GM23248 (cell line): ENCODE measurements around the gene BBLN. TPM values are rescaled to one million over a fixed set of nuclear protein-coding genes. Genes with fewer than 3 reads are reported as not detected.
A peak's percentile ranks its signal among the peaks of the same experiment; 100 is the strongest.

Source experiments
- DNase-seq: peaks from one replicate; pipeline ENCODE4 v3.0.0-alpha.2; 2015
- H2AFZ ChIP-seq: fragments of 200-600 bp; sonication (generic); 2 replicates; pipeline ENCODE4 v1.6.1; 2016; ENCODE audit warnings: antibody characterized with exemption
- H3F3A ChIP-seq: fragments of 200-600 bp; sonication (generic); 2 replicates; pipeline ENCODE4 v1.6.1; 2016; ENCODE audit warnings: mild to moderate bottlenecking, antibody characterized with exemption, mixed run types; ENCODE audit not compliant: insufficient read depth
- H3K27ac ChIP-seq: fragments of 200-600 bp; sonication (generic); 2 replicates; pipeline ENCODE4 v1.5.1; 2016; ENCODE audit warnings: mild to moderate bottlenecking
- H3K27me3 ChIP-seq: fragments of 200-600 bp; sonication (generic); replicated peaks from 2 replicates; pipeline ENCODE4 v1.6.1; 2016; ENCODE audit warnings: mild to moderate bottlenecking; ENCODE audit not compliant: insufficient read depth
- H3K36me3 ChIP-seq: fragments of 200-600 bp; sonication (generic); 2 replicates; pipeline ENCODE4 v1.6.1; 2016; ENCODE audit warnings: low read depth, mild to moderate bottlenecking
- H3K4me1 ChIP-seq: fragments of 200-600 bp; sonication (generic); 2 replicates; pipeline ENCODE4 v1.6.1; 2016; ENCODE audit warnings: mild to moderate bottlenecking; ENCODE audit not compliant: insufficient read depth
- H3K4me2 ChIP-seq: fragments of 200-600 bp; sonication (generic); one replicate; pipeline ENCODE4 v1.6.1; 2016; ENCODE audit warnings: mild to moderate bottlenecking; ENCODE audit not compliant: unreplicated experiment
- H3K4me3 ChIP-seq: fragments of 200-600 bp; sonication (generic); 2 replicates; pipeline ENCODE4 v1.5.1; 2016; ENCODE audit warnings: mild to moderate bottlenecking
- H3K79me2 ChIP-seq: fragments of 200-600 bp; sonication (generic); 2 replicates; pipeline ENCODE4 v1.6.1; 2016; ENCODE audit warnings: mild to moderate bottlenecking; ENCODE audit not compliant: insufficient read depth
- H3K9ac ChIP-seq: fragments of 200-600 bp; sonication (generic); 2 replicates; pipeline ENCODE4 v1.6.1; 2016; ENCODE audit warnings: mild to moderate bottlenecking
- H3K9me2 ChIP-seq: fragments of 200-600 bp; sonication (generic); 2 replicates; pipeline ENCODE4 v1.6.1; 2016; ENCODE audit warnings: mixed run types, mild to moderate bottlenecking, moderate library complexity; ENCODE audit not compliant: insufficient read depth
- H3K9me3 ChIP-seq: fragments of 200-600 bp; sonication (generic); one replicate; pipeline ENCODE4 v1.6.1; 2017; ENCODE audit warnings: low read depth
- H4K20me1 ChIP-seq: fragments of 200-600 bp; sonication (generic); 2 replicates; pipeline ENCODE4 v1.6.0; 2016; ENCODE audit not compliant: insufficient read depth
- EZH2 ChIP-seq: fragments of 200-600 bp; sonication (generic); IDR thresholded peaks from 2 replicates; pipeline ENCODE4 v1.6.1; 2018; ENCODE audit warnings: antibody characterized with exemption, mild to moderate bottlenecking; ENCODE audit not compliant: insufficient read depth, poor library complexity, severe bottlenecking
- EZH2phosphoT487 ChIP-seq: fragments of 200-600 bp; sonication (generic); IDR thresholded peaks from 2 replicates; pipeline ENCODE4 v1.6.1; 2018; ENCODE audit warnings: antibody characterized with exemption, moderate library complexity, mild to moderate bottlenecking, low read depth; ENCODE audit not compliant: insufficient read depth
- WGBS, 2 experiments: methylation state at CpG; one replicate each; pipeline ENCODE4 v1.1.6; 2015 to 2017; ENCODE audit warnings: low lambda C conversion rate in 2 of 2, low coverage in 1 of 2; ENCODE audit errors: missing lambda C conversion rate in 2 of 2; 5-methylcytosine and 5-hydroxymethylcytosine counted together
- in situ Hi-C: fragments of 300-500 bp; cut with MboI; formaldehyde crosslinking; loops from 2 replicates; pipeline ENCODE4 v1.15.0; 2020
- polyA plus RNA-seq: library from polyadenylated mRNA; unstranded; fragments of >200 nt; fragmentation: Nextera tagmentation; extraction: Ambion mirVana; gene quantifications from 2 replicates; pipeline ENCODE4 v1.2.1, GENCODE V29; 2016
- total RNA-seq: library from RNA; depleted of rRNA; stranded (reverse); fragments of >200 nt; shearing (Covaris generic); gene quantifications from 2 replicates; pipeline ENCODE4 v1.2.3, GENCODE V29; 2014

Gene BBLN
- total and polyA plus RNA-seq, 2 experiments from 2014 or later, result 137 to 315 TPM

- Histone ChIP-seq H3K4me2 (peak overlapping the region; percentile 79), H3K36me3 (peaks cover 5% of the 10 kb centered on the region; the same call in 1 of the 2 replicates), H3K4me3 (peak overlapping the region; percentile 85), H3K79me2 (0 out of 2 replicates have a peak, but pooled peaks cover 4% of the 10 kb centered on the region), H3K9me2 (no peaks in the 10 kb centered on the region), H3F3A (peaks cover 21% of the 10 kb centered on the region; the same call in 1 of the 2 replicates), H3K27ac (no peak overlapping the region), H2AFZ (no peak overlapping the region), H3K27me3 (no peaks in the 10 kb centered on the region), H4K20me1 (no peaks in the 10 kb centered on the region), H3K4me1 (peaks cover 11% of the 10 kb centered on the region), H3K9ac (peak overlapping the region; percentile 80), H3K9me3 (no peaks in the 10 kb centered on the region)
- 89 to 91% methylated on average over 13 of the region's 13 CpGs for WGBS, 2 experiments
- DNase-seq, result no peak
- in situ Hi-C loops, result no loop called here
- no peak for TF ChIP-seq EZH2phosphoT487
- TF ChIP-seq EZH2, result no peak
These were observed 1.3 kb downstream of the BBLN start for GRCh38 chr9:128161215-128161902.

GRCh38 chr9:128162215-128163026 is 2.4 kb downstream of the BBLN start:
- in situ Hi-C loops, result no loop called here
- Histone ChIP-seq H3K27ac (no peak overlapping the region), H3K4me1 (peaks cover 11% of the 10 kb centered on the region), H3K4me3 (no peak overlapping the region), H3K9me3 (no peaks in the 10 kb centered on the region), H3F3A (peaks cover 21% of the 10 kb centered on the region; the same call in 1 of the 2 replicates), H3K36me3 (peaks cover 5% of the 10 kb centered on the region; the same call in 1 of the 2 replicates), H4K20me1 (no peaks in the 10 kb centered on the region), H3K79me2 (0 out of 2 replicates have a peak, but pooled peaks cover 4% of the 10 kb centered on the region), H3K27me3 (no peaks in the 10 kb centered on the region), H3K9ac (no peak overlapping the region), H3K9me2 (no peaks in the 10 kb centered on the region), H2AFZ (no peak overlapping the region), H3K4me2 (no peak overlapping the region)
- TF ChIP-seq EZH2phosphoT487 (no peak), EZH2 (no peak)
- peak; percentile 71 for DNase-seq
- WGBS, 2 experiments, result 54 to 62% methylated on average over 10 of the region's 10 CpGs

GRCh38 chr9:128163027-128163515 is 3.0 kb downstream of the BBLN start:
- Histone ChIP-seq H3K9me3 (no peaks in the 10 kb centered on the region), H4K20me1 (no peaks in the 10 kb centered on the region), H3K4me1 (peaks cover 11% of the 10 kb centered on the region), H3K9ac (no peak overlapping the region), H3F3A (peaks cover 21% of the 10 kb centered on the region; the same call in 1 of the 2 replicates), H3K9me2 (no peaks in the 10 kb centered on the region), H3K27ac (no peak overlapping the region), H3K79me2 (0 out of 2 replicates have a peak, but pooled peaks cover 4% of the 10 kb centered on the region), H2AFZ (no peak overlapping the region), H3K4me2 (no peak overlapping the region), H3K36me3 (peaks cover 5% of the 10 kb centered on the region; the same call in 1 of the 2 replicates), H3K4me3 (no peak overlapping the region), H3K27me3 (no peaks in the 10 kb centered on the region)
- no peak for DNase-seq
- TF ChIP-seq EZH2phosphoT487, result no peak
- no peak for TF ChIP-seq EZH2
- WGBS, 2 experiments, result 94 to 96% methylated on average over 6 of the region's 6 CpGs
- in situ Hi-C loops, result no loop called here

- Histone ChIP-seq H3K27ac (no peak overlapping the region), H3K36me3 (peaks cover 5% of the 10 kb centered on the region; the same call in 1 of the 2 replicates), H3K27me3 (no peaks in the 10 kb centered on the region), H3K4me3 (no peak overlapping the region), H3K79me2 (0 out of 2 replicates have a peak, but pooled peaks cover 4% of the 10 kb centered on the region), H3K9me3 (no peaks in the 10 kb centered on the region), H3K4me2 (no peak overlapping the region), H3K9me2 (no peaks in the 10 kb centered on the region), H2AFZ (no peak overlapping the region), H3K9ac (no peak overlapping the region), H4K20me1 (no peaks in the 10 kb centered on the region), H3F3A (peaks cover 21% of the 10 kb centered on the region; the same call in 1 of the 2 replicates), H3K4me1 (peaks cover 11% of the 10 kb centered on the region)
- DNase-seq, result no peak
- no peak for TF ChIP-seq EZH2phosphoT487
- no peak for TF ChIP-seq EZH2
- 91 to 95% methylated on average over 9 to 10 of the region's 10 CpGs for WGBS, 2 experiments
- in situ Hi-C loops, result no loop called here
These were observed 3.6 kb downstream of the BBLN start for GRCh38 chr9:128163523-128164306.
